GM12875 (cell line): ENCODE results near the gene NOX4.
"Not testable (repeated sequence)": the region's sequence is repeated elsewhere in the genome, so short reads cannot be mapped to it uniquely, and the experiment has no call there.

Experiments used
- H3K4me3 ChIP-seq: one replicate; pipeline ENCODE4 v1.5.1; 2011; ENCODE audit warnings: low read depth, low read length, control low read depth
- CTCF ChIP-seq: IDR thresholded peaks from 2 replicates; pipeline ENCODE4 v1.5.1; 2011; ENCODE audit warnings: low read depth, mild to moderate bottlenecking, control low read depth, inconsistent platforms, low read length, moderate library complexity, borderline replicate concordance; ENCODE audit not compliant: insufficient read depth

The NOX4 gene

GRCh38 chr11:89364856-89365255, 126.3 kb downstream of the NOX4 start:
- not testable (repeated sequence) for H3K4me3 ChIP-seq

GRCh38 chr11:89361734-89362133, 129.4 kb downstream of the NOX4 start:
- no peak overlapping the region for H3K4me3 ChIP-seq
- no peak for TF ChIP-seq CTCF

GRCh38 chr11:89359208-89359607, 132.0 kb downstream of the NOX4 start:
- H3K4me3 ChIP-seq: not testable (repeated sequence)

GRCh38 chr11:89358761-89359160, 132.4 kb downstream of the NOX4 start:
- no peak overlapping the region for H3K4me3 ChIP-seq
- no peak for TF ChIP-seq CTCF

- H3K4me3 ChIP-seq: no peak overlapping the region
- no peak for TF ChIP-seq CTCF
Observed at GRCh38 chr11:89355646-89356045, 135.5 kb downstream of the NOX4 start.

GRCh38 chr11:89354513-89354912, 136.7 kb downstream of the NOX4 start:
- H3K4me3 ChIP-seq: not testable (repeated sequence)

GRCh38 chr11:89347071-89347470, 144.1 kb downstream of the NOX4 start:
- H3K4me3 ChIP-seq: no peak overlapping the region
- TF ChIP-seq CTCF: no peak

- no peak overlapping the region for H3K4me3 ChIP-seq
- TF ChIP-seq CTCF: no peak
Observed at GRCh38 chr11:89346601-89347000, 144.6 kb downstream of the NOX4 start.

- H3K4me3 ChIP-seq: not testable (repeated sequence)
Observed at GRCh38 chr11:89342880-89343572, 148.1 kb downstream of the NOX4 start.

GRCh38 chr11:89340450-89340849, 150.7 kb downstream of the NOX4 start:
- not testable (repeated sequence) for H3K4me3 ChIP-seq

- H3K4me3 ChIP-seq: not testable (repeated sequence)
Observed at GRCh38 chr11:89338073-89338472, 153.1 kb downstream of the NOX4 start.

- H3K4me3 ChIP-seq: not testable (repeated sequence)
Observed at GRCh38 chr11:89337100-89337650, 154.0 kb downstream of the NOX4 start.

GRCh38 chr11:89333704-89334103, 157.5 kb downstream of the NOX4 start:
- H3K4me3 ChIP-seq: not testable (repeated sequence)

- not testable (repeated sequence) for H3K4me3 ChIP-seq
Observed at GRCh38 chr11:89331940-89332339, 159.2 kb downstream of the NOX4 start.
